Measurements from ENCODE around the gene VPS33A. TPM values are rescaled to one million over a fixed set of nuclear protein-coding genes. Genes with fewer than 3 reads are reported as not detected.

The VPS33A gene
- total RNA-seq, 1 donor from 2014 or later = 40.7 TPM

GRCh38 chr12:122207391-122207790 lies 58.9 kb downstream of the VPS33A start:
- Mint-ChIP-seq H3K27ac (ENCODE audit: unreplicated experiment) (no peak overlapping the region), H3K4me3 (no peak overlapping the region), H3K4me1 (peaks cover 10% of the 10 kb centered on the region), H3K9me3 (no peaks in the 10 kb centered on the region), H3K36me3 (ENCODE audit: low read depth) (peaks cover 12% of the 10 kb centered on the region), H3K27me3 (ENCODE audit: low read depth) (peaks cover 43% of the 10 kb centered on the region)
- no peak for DNase-seq (ENCODE audit: low read depth, low spot score)
- no peak for TF ChIP-seq CTCF (conservative IDR thresholded peaks at IDR 0.05)

GRCh38 chr12:122206976-122207375 lies 59.3 kb downstream of the VPS33A start:
- peaks cover 46% of the 10 kb centered on the region for H3K27me3 Mint-ChIP-seq (ENCODE audit: low read depth)
- TF ChIP-seq CTCF (conservative IDR thresholded peaks at IDR 0.05) = no peak
- H3K36me3 Mint-ChIP-seq (ENCODE audit: low read depth) = peaks cover 8% of the 10 kb centered on the region

GRCh38 chr12:122206111-122206881 lies 60.0 kb downstream of the VPS33A start:
- H3K36me3 Mint-ChIP-seq (ENCODE audit: low read depth) = peaks cover 8% of the 10 kb centered on the region
- H3K4me3 Mint-ChIP-seq = peak overlapping the region; percentile 66
- H3K4me1 Mint-ChIP-seq = peaks cover 11% of the 10 kb centered on the region
- TF ChIP-seq CTCF (conservative IDR thresholded peaks at IDR 0.05) = no peak
- H3K27me3 Mint-ChIP-seq (ENCODE audit: low read depth) = peaks cover 53% of the 10 kb centered on the region
- no peaks in the 10 kb centered on the region for H3K9me3 Mint-ChIP-seq
- DNase-seq (ENCODE audit: low read depth, low spot score) = no peak
- no peak overlapping the region for H3K27ac Mint-ChIP-seq (ENCODE audit: unreplicated experiment)

More at GRCh38 chr12:122206976-122207375, 59.3 kb downstream of the VPS33A start:
- Mint-ChIP-seq H3K4me1 (peaks cover 11% of the 10 kb centered on the region), H3K27ac (ENCODE audit: unreplicated experiment) (no peak overlapping the region), H3K9me3 (no peaks in the 10 kb centered on the region), H3K4me3 (peak overlapping the region; percentile 66)
- DNase-seq (ENCODE audit: low read depth, low spot score) = no peak

- no peak for DNase-seq (ENCODE audit: low read depth, low spot score)
- H3K36me3 Mint-ChIP-seq (ENCODE audit: low read depth) = peaks cover 6% of the 10 kb centered on the region
- no peak overlapping the region for H3K27ac Mint-ChIP-seq (ENCODE audit: unreplicated experiment)
- peaks cover 11% of the 10 kb centered on the region for H3K4me1 Mint-ChIP-seq
- H3K9me3 Mint-ChIP-seq = no peaks in the 10 kb centered on the region
- H3K27me3 Mint-ChIP-seq (ENCODE audit: low read depth) = peaks cover 58% of the 10 kb centered on the region
- peak overlapping the region; percentile 84 for H3K4me3 Mint-ChIP-seq
- TF ChIP-seq CTCF (conservative IDR thresholded peaks at IDR 0.05) = no peak
Measured at GRCh38 chr12:122205053-122205925, 61.0 kb downstream of the VPS33A start.

- peak; percentile 32 for DNase-seq (ENCODE audit: low read depth, low spot score)
- TF ChIP-seq CTCF (conservative IDR thresholded peaks at IDR 0.05) = no peak
- no peak overlapping the region for H3K27ac Mint-ChIP-seq (ENCODE audit: unreplicated experiment)
- H3K27me3 Mint-ChIP-seq (ENCODE audit: low read depth) = peaks cover 64% of the 10 kb centered on the region
- peaks cover 6% of the 10 kb centered on the region for H3K36me3 Mint-ChIP-seq (ENCODE audit: low read depth)
- no peaks in the 10 kb centered on the region for H3K9me3 Mint-ChIP-seq
- peak overlapping the region; percentile 84 for H3K4me3 Mint-ChIP-seq
- peaks cover 15% of the 10 kb centered on the region for H3K4me1 Mint-ChIP-seq
Measured at GRCh38 chr12:122204167-122205052, 61.9 kb downstream of the VPS33A start.
